DMS 273 treated with DMSO at 0.1 percent for 48 hours (cell line): ENCODE measurements around the gene DACH1.
A peak's percentile ranks its signal among the peaks of the same experiment; 100 is the strongest.

Source experiments
- DNase-seq: peaks from one replicate; lab custom pipeline; 2025; lab: John Stamatoyannopoulos, UW

Gene DACH1

DNA sequence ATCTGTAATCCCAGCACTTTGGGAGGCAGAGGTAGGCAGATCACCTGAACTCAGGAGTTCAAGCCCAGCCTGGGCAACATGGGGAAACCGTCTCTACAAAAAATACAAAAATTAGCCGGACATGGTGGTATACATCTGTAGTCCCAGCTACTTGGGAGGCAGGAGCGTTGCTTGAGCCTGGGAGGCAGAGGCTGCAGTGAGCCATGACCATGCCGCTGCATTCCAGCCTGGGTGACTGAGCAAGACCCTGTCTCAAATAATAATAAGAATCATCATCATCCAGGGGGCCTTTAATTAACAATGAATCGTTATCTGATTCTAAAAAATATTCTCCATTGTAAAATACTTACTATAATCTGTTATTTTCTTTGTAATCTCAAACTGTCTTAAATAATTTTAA lies 283.4 kb downstream of the DACH1 start:
- DNase-seq = no peak

DNA sequence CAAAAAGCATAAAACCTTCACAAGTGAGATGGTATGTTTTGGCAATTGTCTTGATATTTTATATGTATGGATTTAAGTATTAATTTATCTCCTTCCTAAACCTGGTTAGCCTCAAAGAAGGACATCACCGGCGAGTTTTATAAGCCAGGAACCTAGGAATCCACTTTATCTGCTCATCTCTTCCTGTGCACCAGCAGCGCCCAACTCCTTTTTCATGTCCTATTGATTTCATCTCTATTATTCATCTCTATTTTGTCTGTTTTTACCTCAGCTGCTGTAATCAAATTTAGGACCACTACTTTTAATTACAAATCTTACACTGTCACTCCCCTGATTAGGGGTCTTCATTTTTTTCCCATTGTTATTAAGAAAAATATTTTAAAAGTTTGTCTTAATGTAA lies 286.4 kb downstream of the DACH1 start:
- no peak for DNase-seq

DNA sequence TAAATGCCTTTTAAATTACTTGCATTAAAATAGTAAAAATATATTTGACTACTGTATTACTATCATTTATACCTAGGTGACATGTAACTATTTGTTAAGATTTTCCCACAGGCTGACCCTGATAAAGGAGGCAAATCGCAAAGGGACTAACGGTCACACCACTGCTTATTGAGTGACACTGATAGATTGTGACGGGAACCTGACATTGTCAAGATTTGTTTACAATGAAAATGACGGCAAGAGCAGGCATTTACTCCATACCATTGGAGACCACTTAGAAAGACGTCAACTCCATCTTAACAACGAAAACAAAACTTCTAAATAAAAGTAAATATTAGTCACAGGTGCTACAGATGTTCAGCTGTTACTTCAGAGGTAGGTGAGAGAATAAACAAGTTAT lies 289.0 kb downstream of the DACH1 start:
- DNase-seq = no peak

DNA sequence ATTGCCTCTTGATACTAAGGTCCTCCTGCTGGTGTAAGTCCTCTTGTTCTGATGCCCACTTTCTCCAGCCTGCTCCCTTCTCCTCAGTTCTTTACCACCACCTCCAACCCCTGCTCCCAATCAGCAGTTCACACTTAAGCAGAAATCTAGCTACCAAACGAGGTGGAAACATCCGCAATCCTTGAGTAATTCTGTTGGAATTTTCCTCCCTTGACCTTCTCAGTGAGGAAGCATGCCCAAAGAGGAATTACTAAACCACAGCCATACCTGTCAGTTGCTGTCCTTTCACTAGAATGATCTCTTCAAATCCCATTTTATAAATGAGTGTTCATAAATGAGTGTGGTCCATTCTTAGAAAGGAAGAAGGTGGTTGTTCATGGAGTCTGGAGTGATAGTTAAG lies 289.9 kb downstream of the DACH1 start:
- no peak for DNase-seq

DNA sequence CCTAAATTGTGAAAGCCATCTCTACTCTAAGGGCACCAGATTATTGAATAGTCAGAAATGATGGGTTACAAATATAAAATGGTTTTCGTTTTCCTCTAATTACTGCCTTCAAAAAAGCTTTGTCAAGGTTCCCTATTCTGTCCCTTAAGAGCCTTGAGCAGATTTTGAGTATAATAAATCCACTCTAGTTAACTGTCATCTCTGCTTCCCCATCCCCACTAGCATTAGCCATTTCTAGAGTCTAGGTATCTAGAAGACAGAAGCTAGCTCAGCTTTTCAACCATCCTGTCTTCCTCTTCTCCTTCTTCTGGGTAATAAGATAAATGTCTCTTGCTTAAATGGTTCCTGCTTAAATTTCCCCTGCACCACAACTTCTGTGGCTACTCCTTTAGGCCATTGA lies 290.4 kb downstream of the DACH1 start:
- DNase-seq = no peak

DNA sequence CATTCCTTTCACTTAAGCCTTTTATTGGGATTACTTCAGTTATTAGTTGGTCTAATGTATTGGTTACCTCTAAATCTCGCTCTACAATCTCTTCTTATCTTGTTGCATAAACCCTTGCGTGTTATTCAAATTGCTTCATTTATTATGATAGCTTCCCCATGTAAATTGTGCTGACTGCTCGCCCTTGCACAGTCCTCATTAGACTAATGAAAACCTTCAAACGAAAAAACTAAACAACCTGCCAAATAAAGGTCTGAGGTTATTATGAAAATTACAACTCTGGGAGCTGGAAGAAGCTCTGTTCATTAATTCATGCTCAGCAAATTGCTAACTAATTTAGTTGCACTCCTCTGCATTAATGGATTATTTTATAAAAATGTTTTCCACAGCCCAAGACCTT lies 320.1 kb downstream of the DACH1 start:
- DNase-seq = no peak

DNA sequence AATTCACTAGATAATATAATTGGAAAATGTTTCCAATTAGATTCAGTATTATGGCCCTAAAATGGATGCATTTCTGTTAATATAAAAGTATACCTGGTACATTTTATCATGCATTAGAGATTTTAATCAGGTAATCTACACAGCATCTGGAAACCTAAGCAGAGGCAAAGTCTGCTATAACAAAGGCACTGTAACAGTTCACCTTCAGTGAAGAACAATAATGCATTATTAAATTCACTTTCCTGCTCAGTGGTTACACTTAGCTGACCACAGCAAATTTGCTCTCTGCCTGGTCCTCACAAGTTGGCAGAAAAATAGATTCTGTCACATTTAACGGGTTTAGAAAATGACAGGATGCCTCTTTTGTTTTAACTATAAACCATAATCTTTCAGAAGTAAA lies 326.9 kb downstream of the DACH1 start:
- no peak for DNase-seq

DNA sequence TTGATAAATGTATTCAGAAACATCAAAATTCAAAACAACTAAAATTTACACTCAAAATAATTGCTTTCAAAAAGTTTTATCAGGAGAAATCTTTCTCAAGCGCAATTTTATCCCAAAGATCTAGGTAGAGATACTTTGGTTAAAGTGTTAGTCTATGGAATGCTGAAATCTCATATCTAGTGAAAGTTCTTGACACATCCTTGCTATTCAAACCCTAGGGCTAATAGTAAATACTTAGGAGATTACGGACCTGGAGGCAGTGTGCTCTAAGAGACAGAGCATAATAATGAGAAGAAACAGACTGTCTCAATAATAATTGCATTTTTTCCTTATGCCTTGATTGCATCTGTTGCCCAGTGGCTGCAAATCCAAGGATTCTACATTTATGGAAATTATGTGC lies 330.8 kb downstream of the DACH1 start:
- no peak for DNase-seq

DNA sequence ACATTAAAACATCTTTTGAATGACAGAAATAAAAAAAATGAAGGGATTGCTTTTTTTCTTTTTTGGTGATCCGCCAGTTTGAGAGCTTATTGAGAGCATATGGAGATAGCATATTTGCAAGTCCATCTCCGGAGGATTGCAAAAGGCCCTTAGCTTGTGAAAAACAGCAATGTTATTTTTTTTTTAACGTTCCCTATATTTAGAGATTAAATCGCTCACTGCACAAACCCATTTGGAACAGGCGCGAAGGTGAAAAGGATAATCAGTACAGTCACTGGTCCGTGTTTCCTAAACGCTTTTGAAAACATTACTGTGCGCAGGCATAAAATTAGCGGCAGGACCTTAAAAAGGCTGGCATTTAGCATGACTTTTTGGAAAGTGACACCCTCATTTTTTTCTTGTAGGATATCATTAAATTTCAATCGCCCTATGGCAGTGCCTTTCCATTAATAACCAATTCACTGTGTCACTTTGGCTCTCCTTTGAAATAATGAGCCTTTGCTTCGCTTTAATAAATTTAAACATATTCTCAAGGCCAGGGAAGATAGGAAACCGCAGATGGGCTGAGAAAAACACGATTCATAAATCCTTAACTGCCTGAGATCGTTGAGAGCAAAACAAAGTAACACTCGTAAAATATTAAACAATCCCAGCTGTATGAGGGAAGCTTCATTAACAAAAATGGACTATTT lies 342.2 kb downstream of the DACH1 start:
- peak; percentile 93 for DNase-seq

DNA sequence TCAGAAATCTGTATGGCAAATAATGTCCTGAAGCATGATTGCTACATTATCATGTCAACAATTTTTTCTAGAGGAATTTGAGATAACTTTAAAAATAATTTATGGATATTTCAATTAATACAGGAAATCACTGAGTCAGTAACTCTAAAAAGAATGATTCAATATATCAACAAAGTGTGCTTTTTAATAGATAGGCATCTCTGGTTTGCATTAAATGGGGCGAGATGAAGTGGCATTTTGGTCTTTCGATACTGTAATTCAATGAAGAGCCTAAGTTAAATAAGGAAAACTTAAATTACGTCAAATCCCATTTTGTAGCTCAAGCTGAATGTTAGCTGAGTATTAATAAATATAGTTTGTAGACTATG lies 342.8 kb downstream of the DACH1 start:
- peak; percentile 78 for DNase-seq

DNA sequence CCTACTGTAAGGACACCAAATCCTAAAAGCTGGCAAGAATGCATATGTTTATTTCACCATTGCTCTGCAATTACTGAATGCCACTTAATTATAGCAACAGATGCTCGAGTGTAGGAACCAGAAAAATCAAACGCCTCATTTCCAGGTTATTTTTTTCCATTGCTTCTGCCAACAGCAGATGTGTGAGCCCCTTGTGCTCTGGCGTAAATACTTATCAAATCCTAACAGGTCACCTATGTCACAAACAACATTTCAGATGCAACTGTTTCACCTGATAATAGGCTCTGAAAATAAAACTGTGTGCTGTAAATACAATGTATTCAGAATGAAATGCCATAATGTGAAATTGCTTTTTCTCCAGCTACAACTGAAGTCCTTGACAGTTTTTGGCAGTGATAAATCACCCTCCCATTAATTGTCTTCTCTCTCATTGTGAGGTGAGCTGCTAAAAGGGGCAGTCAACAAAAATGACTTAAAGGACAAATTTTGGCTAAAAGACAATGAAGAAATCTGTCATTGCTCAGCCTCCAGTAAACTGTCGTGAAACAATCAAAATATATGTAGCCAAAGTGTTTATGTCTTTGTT lies 344.0 kb downstream of the DACH1 start:
- DNase-seq = peak; percentile 90

DNA sequence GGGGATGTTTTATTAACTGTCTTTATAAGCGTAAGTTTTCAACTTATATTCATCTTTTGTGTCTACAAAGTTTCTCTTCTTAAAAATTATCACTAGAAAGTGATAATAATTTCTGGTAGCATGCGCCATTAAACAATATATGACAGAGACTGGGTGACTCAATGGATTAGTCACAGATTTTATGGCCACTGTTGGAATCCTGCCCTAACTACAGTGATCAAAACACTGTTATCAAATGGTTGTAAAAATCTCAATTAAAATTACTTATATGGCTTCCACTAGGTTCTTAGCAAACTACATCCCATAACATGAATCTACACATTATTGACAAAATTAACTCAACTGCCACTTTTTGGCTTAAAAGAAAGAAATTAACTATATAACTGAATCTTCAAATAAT lies 350.0 kb downstream of the DACH1 start:
- DNase-seq = no peak

DNA sequence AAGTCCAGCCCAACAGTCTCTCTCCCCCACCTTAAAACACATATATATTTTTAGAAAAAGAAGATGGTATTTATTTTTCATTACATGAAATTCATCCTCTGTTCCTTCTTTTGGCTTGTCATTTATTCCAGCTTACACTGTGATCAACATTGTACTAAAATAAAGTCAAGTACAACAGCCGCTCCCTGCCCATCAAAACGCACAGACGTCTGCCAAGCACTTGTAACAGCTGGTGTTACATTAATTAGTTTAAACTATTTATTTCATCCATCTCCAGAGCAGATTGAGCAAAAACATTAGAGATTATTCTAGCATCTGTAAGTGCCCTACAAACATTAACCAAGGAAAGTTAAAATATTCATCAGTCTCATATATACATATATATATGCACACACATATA lies 350.5 kb downstream of the DACH1 start:
- peak; percentile 88 for DNase-seq

DNA sequence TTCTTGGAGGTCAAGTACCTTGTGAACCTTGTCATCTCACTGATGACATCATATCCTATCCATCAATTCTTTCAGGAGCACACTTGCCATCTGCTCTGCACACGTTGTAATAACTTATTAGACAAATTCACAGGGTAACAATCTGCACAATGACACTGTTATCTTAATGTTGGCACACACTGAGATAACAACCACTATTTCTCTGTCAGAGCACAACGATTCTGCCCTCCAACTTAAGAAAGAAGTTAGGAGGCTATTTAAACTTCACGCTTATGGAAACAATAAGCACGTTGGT lies 351.3 kb downstream of the DACH1 start:
- DNase-seq = peak; percentile 72

DNA sequence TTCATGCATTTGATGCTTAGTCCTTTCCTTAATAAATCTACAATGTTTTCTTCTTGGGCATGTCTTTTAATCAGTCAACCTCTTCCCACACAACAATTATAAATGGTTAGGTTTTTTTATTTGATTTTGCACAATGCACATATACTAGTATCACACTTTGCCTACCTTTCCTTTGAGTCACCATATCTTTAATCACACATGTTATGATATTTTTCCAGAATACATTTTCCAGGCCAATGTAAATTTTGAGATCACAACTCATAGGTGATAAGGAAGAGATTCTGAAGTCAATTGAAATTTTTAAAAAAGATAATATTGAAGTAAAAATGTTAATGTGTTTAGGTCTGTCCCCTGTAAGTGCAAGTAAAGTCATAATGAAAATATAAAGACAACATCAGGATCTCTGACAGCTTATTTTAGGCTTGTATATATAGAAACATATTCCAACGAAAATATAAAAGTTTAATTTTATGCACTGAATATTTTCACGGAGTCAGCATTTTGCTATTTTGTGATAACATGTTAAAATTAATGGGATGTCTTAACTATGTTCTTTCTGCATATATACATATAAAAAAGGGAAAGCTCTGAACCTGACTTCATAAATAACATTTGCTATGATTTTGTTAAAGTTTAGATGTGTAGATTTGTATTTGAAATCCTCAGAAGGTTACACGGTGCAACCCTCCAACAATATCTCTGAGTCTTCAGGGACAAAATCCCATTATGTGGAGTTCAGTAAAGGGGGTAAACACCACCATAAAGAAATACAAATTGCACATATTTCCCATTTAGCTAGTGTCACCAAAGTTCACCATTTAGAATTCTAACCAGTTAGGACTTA lies 351.9 kb downstream of the DACH1 start:
- no peak for DNase-seq

DNA sequence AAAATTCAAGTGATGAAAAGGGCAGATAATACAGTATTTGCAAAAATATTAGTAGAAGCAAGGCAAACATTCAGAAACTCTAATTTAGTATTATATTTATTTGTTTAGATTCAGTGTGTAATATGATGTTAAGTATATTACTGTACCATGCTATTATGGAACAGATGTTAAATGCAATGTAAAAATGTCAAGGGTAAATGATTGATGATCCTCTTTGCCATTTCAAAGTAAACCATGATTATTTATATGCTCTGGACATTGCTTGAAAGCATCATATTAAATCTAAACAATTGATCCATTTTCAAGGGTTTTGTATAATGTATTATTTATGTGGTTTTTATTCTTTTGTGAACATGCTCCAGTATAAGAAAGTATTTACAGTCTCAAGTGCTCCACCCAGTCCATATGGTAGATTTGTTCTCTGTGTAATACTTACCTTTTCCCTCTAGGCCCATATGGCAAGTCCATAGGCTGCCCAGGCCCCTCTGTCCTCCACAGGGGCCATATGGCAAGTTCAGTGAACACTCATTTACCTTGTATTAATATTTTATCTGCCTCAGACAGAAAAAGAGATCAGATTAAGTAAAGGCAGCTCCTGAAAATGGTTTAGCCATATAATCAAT lies 353.5 kb downstream of the DACH1 start:
- DNase-seq = peak; percentile 92

DNA sequence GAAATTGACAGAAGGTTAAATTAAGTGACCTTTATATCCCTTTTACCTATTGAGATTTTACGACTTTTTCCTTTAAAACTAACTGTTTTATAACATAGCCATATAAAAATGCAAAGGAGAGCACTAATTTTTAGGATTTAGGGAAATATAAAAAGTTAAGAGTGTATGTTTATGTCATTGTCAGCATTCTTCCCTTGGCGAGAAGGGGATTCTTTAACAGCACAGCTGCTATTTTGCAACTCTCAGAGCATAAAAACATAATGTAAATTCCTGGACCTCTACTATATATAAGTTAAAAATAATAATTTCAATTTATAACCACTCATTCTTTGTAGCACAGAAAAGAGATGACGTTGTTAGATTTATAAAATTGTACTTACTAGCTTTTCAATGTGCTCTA lies 363.2 kb downstream of the DACH1 start:
- DNase-seq = no peak

DNA sequence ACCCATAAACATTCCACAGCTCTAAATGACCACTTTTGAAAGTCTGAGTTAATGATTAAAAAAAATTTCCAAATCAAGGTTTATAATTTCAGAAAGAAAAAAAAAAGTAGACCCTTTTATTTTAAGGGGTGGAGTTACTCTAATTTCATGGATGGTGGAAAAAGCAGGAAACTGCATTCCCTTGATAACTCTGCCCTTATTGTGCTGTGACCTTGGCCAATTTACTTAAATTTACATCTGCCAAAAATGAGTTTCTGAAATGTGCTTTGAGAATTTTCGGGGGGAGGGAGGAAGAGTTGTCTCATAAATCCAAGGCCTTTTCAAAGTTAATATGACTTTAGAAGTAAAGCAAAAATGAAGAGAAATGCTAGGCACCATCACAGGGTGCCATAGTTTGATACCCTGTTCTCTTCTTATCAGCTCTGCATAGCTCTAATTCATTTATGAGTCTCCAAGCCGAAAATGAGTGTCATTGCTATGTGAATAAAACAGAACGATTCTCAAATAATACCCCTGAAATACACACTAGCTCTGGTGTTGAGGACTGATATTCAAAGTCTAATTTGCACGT lies 367.0 kb downstream of the DACH1 start:
- no peak for DNase-seq

DNA sequence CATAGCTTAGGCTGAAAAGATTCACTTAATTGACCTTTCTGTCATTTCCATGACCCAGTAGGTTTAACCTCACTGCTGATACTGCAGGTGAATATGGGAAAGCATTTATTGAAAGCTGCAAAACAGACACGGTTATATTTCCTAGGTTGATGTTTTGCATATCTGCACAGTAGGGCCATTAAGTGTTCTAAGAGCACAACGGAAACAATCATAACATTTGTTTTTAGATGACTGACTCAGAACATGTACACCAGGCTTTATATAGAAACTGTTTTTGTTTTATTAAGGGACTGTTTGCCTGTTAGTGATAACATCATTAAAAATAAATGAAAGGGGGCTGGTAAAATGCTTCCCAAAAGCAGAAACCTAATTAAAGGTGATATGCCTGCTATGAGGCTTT lies 367.8 kb downstream of the DACH1 start:
- DNase-seq = no peak

DNA sequence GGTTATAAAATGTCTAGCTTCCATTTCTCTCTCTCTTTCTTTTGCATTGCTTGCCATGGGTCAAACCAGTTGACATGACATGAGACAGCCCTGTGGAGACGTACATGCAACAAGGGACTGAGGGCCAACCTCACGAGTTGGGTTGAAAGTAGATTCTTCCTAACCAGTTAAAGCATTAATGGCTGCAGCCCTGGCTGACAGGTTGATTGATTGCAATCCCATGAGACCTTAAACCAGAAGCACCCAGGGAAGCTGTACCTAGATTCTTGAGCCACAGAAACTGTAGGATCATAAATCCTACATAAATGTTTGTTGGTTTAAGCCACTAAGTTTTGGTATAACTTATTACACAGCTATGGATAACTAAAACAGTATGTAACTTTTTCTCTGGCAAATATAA lies 373.8 kb downstream of the DACH1 start:
- DNase-seq = no peak

DNA sequence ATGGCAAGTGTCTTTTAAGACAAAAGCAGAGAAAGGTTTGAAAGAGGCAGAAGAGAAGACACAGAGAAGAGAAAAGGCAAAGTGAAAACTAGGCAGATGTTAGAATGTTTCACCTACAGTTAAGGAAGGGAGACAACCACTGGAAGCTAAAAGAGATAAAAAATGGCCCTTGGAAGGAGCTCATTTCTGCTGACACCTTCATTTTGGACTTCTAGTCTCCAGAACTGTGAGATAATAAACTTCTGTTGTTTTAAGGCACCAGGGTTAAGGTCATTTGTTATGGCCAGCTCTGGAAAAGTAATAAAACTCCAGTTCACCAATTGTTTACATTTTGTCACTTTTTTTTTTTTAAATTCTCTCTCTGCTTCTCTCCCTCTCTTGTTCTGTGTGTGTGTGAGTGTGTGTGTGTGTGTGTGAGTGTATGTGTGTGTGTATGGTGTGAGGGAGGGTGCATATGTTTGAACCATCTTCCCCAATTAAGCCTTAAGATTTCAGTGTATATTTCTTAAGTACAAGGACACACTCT lies 374.6 kb downstream of the DACH1 start:
- DNase-seq = no peak

DNA sequence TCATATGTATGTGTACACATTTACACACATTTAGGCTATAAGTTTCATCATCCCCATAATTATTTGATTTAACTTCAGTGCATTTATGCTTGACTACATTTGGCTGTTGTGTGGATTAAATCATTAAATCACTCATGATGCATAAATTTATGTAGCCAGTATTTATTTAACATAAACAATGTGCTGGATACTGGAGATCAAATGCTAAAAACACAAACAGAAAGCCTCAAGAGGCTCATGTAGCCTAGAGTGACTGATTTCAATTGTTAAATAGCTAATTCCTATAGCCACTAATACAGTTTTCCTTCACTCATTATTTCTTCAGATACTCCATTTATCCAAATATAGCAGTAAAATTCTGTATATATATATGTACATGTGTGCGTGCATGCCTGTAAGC lies 376.0 kb downstream of the DACH1 start:
- no peak for DNase-seq

DNA sequence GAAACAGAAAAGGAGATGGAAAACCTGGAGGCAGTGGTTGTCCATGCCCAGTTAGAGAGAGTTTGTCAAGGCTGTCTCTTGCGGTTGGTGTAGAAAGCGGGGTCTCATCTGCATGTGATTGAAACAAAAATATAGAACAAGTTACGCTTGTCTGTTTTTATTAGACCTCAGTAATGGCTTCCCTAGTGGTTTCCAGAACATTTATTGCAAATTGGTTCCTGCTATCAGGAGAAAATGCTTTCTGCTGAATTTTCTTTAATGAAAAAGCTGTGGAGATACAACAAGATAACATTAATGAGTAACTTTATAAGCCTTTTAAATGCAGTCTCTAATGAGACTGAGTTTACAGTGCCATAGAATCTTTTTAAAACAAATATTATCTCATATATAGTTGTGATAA lies 378.0 kb downstream of the DACH1 start:
- DNase-seq = no peak
